ENCODE measurements around the gene ZNF91.

DNA sequence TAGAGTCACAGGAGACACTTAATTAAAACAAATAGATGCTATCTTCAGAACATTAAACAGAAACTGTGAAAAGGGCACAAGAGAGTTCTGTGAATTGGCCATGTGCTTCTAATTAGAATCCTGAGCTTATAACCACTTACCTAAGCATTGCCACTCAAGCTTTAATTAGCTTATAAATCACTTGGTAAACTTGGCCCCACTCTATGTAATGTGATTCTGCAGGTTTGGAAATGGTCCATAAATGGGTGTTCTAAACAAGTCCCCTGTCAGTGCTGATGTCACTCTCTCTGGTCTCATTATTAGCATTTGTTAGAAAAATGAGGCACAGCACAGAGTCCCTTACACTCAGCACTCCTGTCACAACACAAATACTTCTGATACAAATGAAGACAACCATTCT is 18.0 kb downstream of the ZNF91 start:
- TF ChIP-seq, protein P1, sequence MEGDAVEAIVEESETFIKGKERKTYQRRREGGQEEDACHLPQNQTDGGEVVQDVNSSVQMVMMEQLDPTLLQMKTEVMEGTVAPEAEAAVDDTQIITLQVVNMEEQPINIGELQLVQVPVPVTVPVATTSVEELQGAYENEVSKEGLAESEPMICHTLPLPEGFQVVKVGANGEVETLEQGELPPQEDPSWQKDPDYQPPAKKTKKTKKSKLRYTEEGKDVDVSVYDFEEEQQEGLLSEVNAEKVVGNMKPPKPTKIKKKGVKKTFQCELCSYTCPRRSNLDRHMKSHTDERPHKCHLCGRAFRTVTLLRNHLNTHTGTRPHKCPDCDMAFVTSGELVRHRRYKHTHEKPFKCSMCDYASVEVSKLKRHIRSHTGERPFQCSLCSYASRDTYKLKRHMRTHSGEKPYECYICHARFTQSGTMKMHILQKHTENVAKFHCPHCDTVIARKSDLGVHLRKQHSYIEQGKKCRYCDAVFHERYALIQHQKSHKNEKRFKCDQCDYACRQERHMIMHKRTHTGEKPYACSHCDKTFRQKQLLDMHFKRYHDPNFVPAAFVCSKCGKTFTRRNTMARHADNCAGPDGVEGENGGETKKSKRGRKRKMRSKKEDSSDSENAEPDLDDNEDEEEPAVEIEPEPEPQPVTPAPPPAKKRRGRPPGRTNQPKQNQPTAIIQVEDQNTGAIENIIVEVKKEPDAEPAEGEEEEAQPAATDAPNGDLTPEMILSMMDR (IDR thresholded peaks at IDR 0.05), result no peak
- TF ChIP-seq POLR2A (IDR thresholded peaks at IDR 0.05), result no peak

Measured in uterus (tissue), 2 donors.